WTC11 (cell line): ENCODE measurements around the gene LSM7. TPM values are rescaled to one million over a fixed set of nuclear protein-coding genes. Genes with fewer than 3 reads are reported as not detected.

Experiments used
- ATAC-seq: fragments of 200-7000 bp; cut with Tn5 transposase; 2 replicates; pipeline ENCODE4 v1.10.0; 2021; ENCODE audit warnings: mild to moderate bottlenecking, moderate library complexity
- CTCF ChIA-PET: fragments of 300-600 bp; sonication (Branson Sonifier 250); formaldehyde crosslinking; loops from one replicate; lab custom pipeline; 2021; ENCODE audit warnings: antibody characterized with exemption; lab: Charles Lee
- POLR2A ChIA-PET: fragments of 350-600 bp; sonication (Branson Sonifier 250); formaldehyde crosslinking; loops from one replicate; lab custom pipeline; 2021; ENCODE audit warnings: antibody characterized with exemption; lab: Charles Lee
- DNase-seq: peaks from one replicate; pipeline ENCODE4 v3.0.0; 2021; ENCODE audit warnings: low spot score
- H3K27ac Mint-ChIP-seq: 2 replicates; pipeline ENCODE4 v1.8.0; 2021; ENCODE audit warnings: mixed read lengths
- H3K27me3 Mint-ChIP-seq: 2 replicates; pipeline ENCODE4 v1.8.0; 2021; ENCODE audit warnings: low read depth, mild to moderate bottlenecking, moderate library complexity, mixed read lengths
- H3K36me3 Mint-ChIP-seq: 2 replicates; pipeline ENCODE4 v1.8.0; 2021; ENCODE audit warnings: mixed read lengths
- H3K4me1 Mint-ChIP-seq: 2 replicates; pipeline ENCODE4 v1.8.0; 2022; ENCODE audit warnings: mixed read lengths
- H3K4me3 Mint-ChIP-seq: 2 replicates; pipeline ENCODE4 v1.8.0; 2021; ENCODE audit warnings: mild to moderate bottlenecking, moderate library complexity, mixed read lengths
- H3K9me3 Mint-ChIP-seq: 2 replicates; pipeline ENCODE4 v1.8.0; 2021; ENCODE audit warnings: mixed read lengths
- AR ChIP-seq: fragments of 250-450 bp; sonication (Bioruptor Pico); IDR thresholded peaks from 2 replicates; pipeline ENCODE4 v1.9.0; 2021; ENCODE audit warnings: mild to moderate bottlenecking
- ARID4B ChIP-seq: sonication (generic); formaldehyde crosslinking; IDR thresholded peaks from 2 replicates; pipeline ENCODE4 v1.8.0; 2023; ENCODE audit warnings: missing genetic modification reagents, mild to moderate bottlenecking, borderline replicate concordance
- ATF1 ChIP-seq: sonication (generic); formaldehyde crosslinking; IDR thresholded peaks from 2 replicates; pipeline ENCODE4 v1.8.1; 2023; ENCODE audit warnings: mild to moderate bottlenecking, moderate library complexity, missing genetic modification reagents
- EMX1 ChIP-seq: fragments of 250-450 bp; sonication (Bioruptor Pico); IDR thresholded peaks from 2 replicates; pipeline ENCODE4 v1.8.0; 2021; ENCODE audit warnings: mild to moderate bottlenecking
- FOXJ3 ChIP-seq: sonication (generic); formaldehyde crosslinking; IDR thresholded peaks from 2 replicates; pipeline ENCODE4 v1.9.0; 2021; ENCODE audit warnings: missing genetic modification reagents, mild to moderate bottlenecking, borderline replicate concordance
- FOXP4 ChIP-seq: sonication (generic); formaldehyde crosslinking; IDR thresholded peaks from 2 replicates; pipeline ENCODE4 v1.8.0; 2022; ENCODE audit warnings: mild to moderate bottlenecking, missing genetic modification reagents
- GTF2I ChIP-seq: fragments of 250-450 bp; sonication (Bioruptor Pico); conservative IDR thresholded peaks from 2 replicates; pipeline ENCODE4 v1.4.0; 2021; ENCODE audit warnings: mild to moderate bottlenecking
- ZNF219 ChIP-seq: sonication (generic); formaldehyde crosslinking; IDR thresholded peaks from 2 replicates; pipeline ENCODE4 v1.8.0; 2023; ENCODE audit warnings: missing genetic modification reagents, mild to moderate bottlenecking, borderline replicate concordance
- total RNA-seq: library from RNA; stranded (reverse); gene quantifications from 3 replicates; pipeline ENCODE4 v1.2.3, GENCODE V29; 2021
- TF ChIP-seq, protein P1 (sequence below): sonication (generic); formaldehyde crosslinking; IDR thresholded peaks from 2 replicates; pipeline ENCODE4 v1.8.0; 2022; ENCODE audit warnings: mild to moderate bottlenecking, missing genetic modification reagents
- TF ChIP-seq, protein P2 (sequence below): fragments of 250-450 bp; sonication (Bioruptor Pico); IDR thresholded peaks from 2 replicates; pipeline ENCODE4 v1.9.0; 2021; ENCODE audit warnings: mild to moderate bottlenecking, borderline replicate concordance

LSM7 gene
- total RNA-seq, 1 experiment from 2014 or later: 245 TPM

DNA sequence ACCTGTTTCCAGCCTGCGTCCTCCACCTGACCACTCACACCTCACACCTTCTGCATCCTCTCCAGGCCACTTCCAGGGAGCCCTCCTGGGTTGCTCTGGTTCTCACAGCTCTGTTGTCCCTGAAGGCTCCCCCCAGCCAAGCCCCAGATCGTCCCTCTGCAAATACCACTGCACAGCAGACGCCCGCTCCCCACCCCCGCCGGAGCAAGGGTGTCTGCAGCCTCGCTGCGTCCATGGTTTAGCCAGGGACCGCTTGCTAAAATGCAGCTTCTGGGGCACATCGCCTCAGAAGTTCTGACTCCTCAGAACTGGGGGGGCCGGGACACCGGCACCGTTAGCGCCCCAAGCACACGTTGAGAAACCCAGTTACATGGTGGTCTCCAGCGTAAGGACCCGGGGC is 21.4 kb downstream of the LSM7 start (continued):
- TF ChIP-seq FOXJ3 (CRISPR knock-in tag) (no peak), FOXP4 (CRISPR knock-in tag) (no peak), EMX1 (no peak), ZNF219 (CRISPR knock-in tag) (no peak)
- TF ChIP-seq, all 79 proteins: peak for 0

- POLR2A ChIA-PET: no interaction called here
- CTCF ChIA-PET: interaction anchor here (0.5 to 2.4 kb wide), 7 partner anchors 9 to 285 kb away, joined by 3 to 12 read pairs (median 3); partner anchors contain the start of gene MOB3A
- DNase-seq (no peak), ATAC-seq (no peak)
- Mint-ChIP-seq H3K9me3 (no peaks in the 10 kb centered on the region), H3K36me3 (no peaks in the 10 kb centered on the region), H3K4me1 (peaks cover 7% of the 10 kb centered on the region), H3K4me3 (no peak overlapping the region), H3K27ac (no peak overlapping the region), H3K27me3 (peaks cover 23% of the 10 kb centered on the region)
- no peak for TF ChIP-seq ATF1 (CRISPR knock-in tag)
- no peak for TF ChIP-seq ARID4B (CRISPR knock-in tag)
- TF ChIP-seq, protein P1, sequence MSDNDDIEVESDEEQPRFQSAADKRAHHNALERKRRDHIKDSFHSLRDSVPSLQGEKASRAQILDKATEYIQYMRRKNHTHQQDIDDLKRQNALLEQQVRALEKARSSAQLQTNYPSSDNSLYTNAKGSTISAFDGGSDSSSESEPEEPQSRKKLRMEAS: no peak
- TF ChIP-seq, protein P2, sequence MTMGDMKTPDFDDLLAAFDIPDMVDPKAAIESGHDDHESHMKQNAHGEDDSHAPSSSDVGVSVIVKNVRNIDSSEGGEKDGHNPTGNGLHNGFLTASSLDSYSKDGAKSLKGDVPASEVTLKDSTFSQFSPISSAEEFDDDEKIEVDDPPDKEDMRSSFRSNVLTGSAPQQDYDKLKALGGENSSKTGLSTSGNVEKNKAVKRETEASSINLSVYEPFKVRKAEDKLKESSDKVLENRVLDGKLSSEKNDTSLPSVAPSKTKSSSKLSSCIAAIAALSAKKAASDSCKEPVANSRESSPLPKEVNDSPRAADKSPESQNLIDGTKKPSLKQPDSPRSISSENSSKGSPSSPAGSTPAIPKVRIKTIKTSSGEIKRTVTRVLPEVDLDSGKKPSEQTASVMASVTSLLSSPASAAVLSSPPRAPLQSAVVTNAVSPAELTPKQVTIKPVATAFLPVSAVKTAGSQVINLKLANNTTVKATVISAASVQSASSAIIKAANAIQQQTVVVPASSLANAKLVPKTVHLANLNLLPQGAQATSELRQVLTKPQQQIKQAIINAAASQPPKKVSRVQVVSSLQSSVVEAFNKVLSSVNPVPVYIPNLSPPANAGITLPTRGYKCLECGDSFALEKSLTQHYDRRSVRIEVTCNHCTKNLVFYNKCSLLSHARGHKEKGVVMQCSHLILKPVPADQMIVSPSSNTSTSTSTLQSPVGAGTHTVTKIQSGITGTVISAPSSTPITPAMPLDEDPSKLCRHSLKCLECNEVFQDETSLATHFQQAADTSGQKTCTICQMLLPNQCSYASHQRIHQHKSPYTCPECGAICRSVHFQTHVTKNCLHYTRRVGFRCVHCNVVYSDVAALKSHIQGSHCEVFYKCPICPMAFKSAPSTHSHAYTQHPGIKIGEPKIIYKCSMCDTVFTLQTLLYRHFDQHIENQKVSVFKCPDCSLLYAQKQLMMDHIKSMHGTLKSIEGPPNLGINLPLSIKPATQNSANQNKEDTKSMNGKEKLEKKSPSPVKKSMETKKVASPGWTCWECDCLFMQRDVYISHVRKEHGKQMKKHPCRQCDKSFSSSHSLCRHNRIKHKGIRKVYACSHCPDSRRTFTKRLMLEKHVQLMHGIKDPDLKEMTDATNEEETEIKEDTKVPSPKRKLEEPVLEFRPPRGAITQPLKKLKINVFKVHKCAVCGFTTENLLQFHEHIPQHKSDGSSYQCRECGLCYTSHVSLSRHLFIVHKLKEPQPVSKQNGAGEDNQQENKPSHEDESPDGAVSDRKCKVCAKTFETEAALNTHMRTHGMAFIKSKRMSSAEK (CRISPR knock-in tag): no peak
- TF ChIP-seq AR (CRISPR knock-in tag): no peak
- TF ChIP-seq GTF2I (CRISPR knock-in tag): no peak
Observed at GRCh38 chr19:2306281-2306806, 22.0 kb downstream of the LSM7 start.
